B cell (primary cell): ENCODE measurements around the gene NKAIN2.

ENCODE experiments used
- CTCF ChIP-seq: fragments of 200-600 bp; IDR thresholded peaks from one replicate; pipeline ENCODE4 v1.8.0; 2022; ENCODE audit warnings: antibody characterized with exemption, mild to moderate bottlenecking
- EZH2 ChIP-seq: IDR thresholded peaks from 2 replicates; pipeline ENCODE4 v1.6.1; 2012; ENCODE audit warnings: borderline replicate concordance, low read depth, mild to moderate bottlenecking, moderate library complexity, low read length; ENCODE audit not compliant: insufficient read depth, poor library complexity, severe bottlenecking

- no peak for TF ChIP-seq CTCF
- TF ChIP-seq EZH2 = no peak
Measured at GRCh38 chr6:124203101-124203811, 399.6 kb downstream of the NKAIN2 start.
